ENCODE data around the gene CFAP221.

The CFAP221 gene

DNA sequence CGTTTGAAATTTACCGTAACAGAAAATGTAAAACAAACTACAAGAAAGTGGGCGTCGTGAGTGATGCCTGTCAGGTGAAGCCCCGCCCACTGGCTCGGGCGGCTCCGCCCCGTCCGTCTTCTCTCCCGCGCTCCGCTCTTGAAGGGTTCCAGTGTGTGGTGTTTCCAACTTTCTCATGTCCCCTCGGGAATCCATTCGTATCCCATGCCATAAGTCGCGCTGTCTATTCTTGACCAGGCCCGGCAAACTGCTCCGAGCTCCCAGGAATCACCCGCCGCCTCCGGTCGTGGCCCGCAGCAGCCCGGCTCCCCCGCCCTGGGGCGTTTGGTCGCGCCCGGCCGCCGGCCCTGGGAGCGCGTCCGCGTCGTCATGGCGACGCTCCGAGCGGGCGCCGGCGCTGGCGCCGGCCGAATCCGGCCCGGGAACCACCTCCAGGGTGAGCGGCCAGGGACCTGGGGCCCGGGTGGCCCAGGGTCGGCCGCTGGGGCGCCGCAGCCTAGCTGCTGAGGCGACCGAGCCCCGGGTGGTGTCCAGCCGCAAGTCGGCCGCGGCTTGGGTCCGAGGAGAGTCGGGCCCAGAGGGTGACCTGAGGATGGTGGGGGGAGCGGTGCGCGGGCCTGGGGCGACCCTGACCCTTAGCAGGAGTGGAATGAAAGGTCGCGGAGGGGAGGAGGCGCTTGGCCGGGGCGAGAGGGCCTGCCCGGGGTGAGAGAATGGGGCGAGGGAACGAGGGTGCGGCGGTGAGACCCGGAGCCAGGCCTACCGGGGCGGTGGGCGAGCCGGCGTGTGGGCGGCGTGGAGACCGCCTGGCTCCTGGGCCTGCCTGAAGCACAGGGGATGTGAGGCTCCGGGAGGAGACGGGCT lies at the start of gene CFAP221:
Gene CFAP221 (plus strand): TSS at position 375 of the 864 bp plus-strand sequence. CDS start 1,683 bp downstream, outside the sequence.
- peak; percentile 41 for DNase-seq

DNA sequence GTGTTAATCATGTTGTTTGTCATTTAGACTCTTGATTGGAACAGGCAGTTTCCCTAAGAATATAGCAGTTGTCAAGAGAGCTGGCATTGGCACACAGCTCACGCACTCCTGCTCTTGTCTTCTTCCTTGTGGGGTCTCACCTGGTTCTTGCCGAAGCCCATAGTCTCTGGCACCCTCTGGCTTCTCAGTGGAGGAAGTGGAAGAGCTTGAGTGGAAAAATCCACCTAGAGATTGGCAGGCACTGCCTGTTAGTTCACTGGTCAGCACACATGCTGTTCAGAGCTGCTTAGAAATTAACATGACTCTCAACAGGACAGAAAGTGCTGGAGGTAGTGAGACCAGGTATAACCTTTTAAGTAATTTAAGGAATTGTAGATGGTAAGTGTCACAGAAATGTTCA lies 48.3 kb upstream of the CFAP221 start:
- no peak for DNase-seq

DNA sequence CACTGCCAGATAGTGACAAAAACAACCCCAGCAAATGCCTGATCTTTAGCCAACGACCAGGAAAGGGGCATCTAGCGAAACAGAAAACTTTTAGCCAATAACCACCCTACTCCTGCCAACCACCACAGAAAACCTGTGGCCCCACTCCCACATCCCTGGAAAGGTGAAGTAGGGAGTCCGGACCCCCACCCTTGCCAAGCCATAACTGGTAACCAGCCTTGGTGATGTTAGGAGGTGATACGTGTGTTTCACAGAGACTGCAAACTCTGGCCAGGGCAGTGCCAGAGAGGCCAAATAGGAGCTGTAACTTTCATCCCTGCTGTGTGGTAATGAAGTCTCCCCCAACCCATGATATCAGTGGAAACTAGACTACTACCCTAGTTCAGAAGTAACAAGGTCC lies 47.6 kb upstream of the CFAP221 start:
- DNase-seq, result no peak

DNA sequence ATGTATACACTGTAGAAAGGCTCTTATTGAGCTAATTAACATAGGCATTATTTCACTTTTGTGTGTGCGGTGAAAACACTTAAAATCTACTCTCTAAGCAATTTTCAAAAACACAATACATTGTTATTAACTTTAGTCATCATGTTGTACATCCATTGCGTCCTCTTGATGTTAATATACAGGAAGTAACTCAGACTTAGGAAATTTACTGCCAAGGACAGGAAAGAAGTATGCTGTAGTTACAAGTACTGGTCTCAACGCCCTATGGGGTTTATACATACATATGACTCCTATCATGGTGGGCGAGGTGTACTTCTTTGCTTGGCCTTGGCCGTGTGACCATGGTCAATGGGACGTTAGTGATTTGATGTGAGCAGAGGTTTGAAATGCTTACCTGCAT lies 35.5 kb upstream of the CFAP221 start:
- DNase-seq, result no peak

DNA sequence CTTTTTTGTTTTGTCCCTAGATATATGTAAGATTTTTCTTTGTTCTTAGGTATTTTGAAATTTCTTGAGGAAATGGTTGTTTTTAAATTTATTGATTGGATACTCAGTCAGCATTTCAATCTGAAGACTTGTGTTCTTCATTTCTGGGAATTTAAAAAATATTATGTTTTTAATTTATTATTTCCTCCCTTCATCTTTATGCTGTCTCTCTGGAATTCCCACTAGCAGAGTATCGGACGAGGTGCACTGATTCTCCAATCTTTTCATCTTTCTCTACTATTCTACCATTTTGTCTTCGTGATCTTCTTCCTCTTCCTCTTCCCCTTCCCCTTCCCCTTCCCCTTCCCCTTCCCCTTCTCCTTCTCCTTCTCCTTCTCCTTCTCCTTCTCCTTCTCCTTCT lies 32.3 kb upstream of the CFAP221 start:
- no peak for DNase-seq

DNA sequence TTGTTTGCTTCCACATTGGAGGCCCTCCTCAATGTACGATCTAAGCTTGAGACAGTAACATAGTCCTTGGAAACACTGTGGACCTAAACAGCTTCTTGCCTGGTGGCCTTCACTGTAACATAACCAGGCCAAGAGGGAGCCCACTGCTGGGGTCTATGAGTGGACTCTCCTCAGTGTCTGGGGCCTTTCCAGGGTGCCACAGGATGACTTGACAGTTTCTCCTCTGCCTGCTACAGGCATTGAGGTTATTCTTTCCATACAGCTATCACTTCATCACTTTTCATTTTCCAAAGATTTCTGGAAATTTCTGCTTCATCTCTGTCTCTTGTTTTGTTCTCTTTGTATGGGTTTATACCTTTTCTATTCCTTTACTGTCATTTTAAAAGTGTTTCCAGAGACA lies 31.3 kb upstream of the CFAP221 start:
- DNase-seq, result no peak

DNA sequence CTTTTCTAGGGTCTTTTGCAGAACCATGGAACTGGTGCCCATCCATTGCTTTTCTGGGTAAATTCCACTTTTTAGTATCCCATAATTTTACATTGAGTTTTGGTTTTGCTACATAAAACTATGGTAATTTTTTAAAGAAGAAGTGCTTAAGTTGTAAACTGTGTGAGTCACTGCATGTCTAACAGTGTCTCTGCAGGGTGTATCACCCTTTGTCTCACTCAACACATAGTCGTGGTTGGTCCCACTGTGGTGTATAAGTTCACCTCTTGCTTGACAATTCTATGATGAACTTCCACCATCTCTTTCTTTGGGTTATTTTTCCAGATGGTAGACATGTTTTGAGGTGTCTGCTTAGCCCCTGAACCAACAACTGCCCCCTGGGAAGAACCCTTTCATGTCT lies 30.4 kb upstream of the CFAP221 start:
- DNase-seq, result no peak

DNA sequence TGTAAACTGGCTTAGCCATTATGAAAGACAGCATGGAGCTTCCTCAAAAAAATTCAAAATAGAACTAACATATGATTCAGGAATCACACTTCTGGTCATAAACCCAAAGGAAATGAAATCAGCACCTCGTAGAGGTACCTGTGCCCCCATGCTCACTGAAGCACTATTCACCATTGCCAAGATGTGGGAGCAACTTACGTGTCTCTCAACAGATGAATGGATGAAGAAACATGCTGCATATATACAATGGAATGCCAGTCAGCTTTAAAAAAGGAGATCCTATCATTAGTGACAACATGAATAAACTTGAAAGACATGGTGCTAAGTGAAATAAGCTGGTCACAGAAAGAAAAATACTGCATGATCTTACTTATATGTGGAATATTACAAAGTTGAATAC lies 28.1 kb upstream of the CFAP221 start:
- no peak for DNase-seq

DNA sequence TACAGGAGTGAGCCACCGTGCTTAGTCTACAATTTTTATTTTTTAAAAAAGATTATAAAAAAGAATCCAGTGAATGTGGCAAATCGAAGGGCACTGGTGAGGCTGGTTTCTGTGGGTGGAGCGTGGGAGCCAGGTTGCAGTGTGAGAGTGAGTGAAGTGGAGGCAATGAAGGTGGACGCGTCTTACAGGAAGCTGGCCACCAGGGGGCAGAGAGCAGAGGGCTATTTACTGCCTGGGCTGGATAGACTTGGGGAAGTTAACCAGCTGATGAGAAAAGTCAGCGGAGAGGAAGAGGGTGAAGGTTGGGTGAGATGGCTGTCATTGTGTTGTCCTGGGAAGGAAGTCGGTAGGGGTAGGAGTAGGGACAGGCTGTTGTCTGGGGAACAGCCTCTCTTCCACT lies 26.8 kb upstream of the CFAP221 start:
- DNase-seq, result peak; percentile 50

DNA sequence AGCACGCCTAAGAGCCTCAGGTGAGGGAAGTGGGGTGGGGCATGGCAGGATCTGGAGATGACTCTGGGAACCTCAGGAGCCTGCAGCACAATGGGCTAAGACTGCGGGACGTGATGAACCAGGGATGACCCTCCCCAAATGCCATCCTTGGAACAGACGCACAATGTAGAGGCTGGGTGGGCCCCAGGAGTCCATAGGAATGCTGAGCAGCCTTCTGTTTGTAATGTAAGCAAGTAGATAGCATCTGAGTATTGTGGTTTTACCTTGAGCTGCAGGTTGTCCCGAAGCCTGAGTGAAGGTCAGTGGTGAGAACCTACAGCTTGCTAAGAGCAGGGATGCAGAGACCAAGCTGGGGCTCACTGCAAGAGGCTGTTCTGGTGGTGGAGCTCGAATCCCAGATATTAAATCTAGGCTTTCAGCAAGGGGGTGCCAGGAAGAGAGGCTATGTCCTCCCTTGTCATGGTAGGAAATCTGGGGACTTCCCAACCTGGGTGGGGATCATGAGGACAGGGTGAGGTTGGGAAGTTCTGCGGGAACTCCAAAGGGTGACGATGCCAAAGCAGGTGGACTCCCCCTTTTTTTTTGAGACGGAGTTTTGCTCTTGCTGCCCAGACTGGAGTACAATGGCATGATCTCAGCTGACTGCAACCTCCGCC lies 25.7 kb upstream of the CFAP221 start:
- DNase-seq, result no peak

DNA sequence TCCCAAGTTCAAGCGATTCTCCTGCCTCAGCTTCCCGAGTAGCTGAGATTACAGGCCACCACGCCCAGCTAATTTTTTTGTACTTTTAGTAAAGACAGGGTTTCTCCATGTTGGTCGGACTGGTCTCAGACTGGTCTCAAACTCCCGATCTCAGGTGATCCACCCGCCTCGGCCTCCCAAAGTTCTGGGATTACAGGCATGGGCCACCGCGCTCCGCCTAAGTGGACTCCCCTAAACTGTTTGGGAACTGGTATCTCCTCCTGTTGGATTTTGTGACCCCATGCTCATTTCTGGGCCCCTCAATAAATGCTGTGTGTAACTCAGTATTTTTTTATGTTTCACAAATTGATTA lies 25.2 kb upstream of the CFAP221 start:
- DNase-seq, result no peak

DNA sequence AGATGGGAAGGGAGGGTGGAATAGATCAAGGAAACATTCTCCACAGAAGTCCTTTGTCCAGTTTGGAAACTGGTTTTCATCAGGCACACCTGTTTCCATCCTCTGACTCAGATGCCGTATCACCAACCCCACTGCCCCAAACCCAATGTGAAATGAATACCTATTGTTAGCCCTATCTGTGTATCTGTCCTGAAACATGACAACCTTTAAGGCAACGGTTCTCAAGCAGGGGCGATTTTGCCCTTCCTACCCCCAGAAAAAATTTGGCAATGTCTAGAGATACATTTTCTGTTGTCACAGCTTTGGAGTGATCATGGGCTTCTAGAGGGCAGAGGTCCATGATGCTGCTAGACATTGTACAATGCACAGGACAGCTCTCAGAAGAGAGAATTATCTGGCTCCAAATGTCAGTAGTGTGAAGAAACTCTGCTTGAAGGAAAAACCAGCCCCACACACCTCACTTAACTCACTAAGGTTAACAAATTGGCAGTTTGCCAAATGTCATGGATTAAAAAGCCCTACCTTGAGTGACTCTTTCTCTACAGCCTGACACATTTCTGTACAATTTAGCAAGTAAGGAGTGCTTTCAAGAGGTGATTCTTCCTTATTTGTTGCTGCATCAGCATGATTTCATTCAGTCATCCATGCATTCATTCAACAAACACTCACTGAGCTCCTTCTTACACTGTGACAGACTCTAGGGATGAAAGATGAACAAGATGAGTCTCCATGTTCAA lies 23.4 kb upstream of the CFAP221 start:
- DNase-seq, result no peak

DNA sequence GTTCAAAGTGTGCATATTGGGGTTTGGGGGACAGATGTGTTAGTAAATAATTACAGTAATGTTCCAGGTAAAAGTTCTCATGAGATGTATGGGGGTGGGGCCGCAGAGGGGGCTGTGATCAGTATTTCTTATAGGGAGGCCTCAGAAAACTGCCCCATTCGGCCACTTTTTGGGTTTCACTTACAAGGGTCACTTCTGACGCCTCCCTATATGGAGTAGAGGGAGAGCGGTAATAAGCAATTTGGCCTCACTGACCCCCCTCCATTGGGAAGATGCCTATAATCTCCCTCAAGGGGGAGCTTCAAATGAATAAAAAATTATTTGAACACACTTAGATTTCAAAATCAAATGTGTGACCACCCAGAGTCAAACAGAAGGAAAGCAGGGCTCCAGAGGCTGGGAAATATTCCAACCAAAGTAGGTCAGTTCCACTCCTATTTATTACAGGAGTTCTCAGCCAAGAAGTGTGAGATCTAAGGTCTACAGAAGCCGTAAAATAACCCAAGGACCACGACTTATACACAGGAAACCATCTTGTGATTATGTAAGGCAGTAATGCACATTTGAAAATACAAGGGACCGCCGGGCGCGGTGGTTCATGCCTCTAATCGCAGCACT lies 22.7 kb upstream of the CFAP221 start:
- DNase-seq, result no peak

DNA sequence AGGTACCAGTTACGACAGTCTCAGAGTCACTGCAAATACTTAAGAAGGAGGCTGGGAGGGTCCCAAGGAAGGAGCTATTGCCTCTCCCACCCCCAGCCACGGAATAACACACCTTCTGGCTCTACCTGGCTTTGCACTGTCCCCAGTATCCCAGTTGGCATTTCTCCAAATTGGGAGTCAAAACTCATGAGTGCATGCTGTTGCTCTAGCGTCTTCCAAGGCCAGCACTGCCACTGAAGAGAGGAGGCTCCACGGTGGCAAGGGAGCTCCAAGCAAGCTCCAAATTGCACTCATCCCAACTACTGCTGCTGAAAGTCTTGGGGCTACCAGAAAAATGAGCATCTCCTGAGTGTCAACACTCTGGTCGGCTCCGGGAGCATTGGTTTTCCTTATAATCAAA lies 21.6 kb upstream of the CFAP221 start:
- DNase-seq, result no peak

DNA sequence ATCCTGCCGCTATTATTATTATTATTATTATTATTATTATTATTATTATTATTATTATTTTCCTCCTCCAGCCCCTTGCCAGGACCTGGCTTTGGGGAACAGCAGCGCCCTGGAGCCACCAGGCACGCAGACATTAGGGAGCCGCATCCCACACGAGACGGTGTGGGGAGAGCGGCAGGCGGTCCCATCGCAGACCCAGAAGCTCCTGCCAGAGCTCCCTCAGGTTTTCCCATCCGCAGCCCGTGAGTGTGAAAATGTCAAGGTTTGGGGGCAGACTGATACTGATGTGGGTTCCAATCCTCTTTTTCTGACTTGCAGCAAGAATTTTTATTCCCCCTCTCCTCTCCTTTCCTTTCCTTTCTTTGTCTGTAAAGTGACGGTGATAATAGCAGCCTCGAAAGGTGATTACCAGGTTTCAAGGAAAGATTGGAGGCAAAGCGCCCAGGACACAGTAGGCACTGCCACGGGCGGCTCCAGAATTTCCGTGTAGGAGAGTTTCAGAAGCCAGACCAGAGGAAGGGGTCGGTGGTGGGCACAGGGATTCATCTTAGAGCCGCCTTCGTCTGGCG lies 20.8 kb upstream of the CFAP221 start:
- no peak for DNase-seq

DNA sequence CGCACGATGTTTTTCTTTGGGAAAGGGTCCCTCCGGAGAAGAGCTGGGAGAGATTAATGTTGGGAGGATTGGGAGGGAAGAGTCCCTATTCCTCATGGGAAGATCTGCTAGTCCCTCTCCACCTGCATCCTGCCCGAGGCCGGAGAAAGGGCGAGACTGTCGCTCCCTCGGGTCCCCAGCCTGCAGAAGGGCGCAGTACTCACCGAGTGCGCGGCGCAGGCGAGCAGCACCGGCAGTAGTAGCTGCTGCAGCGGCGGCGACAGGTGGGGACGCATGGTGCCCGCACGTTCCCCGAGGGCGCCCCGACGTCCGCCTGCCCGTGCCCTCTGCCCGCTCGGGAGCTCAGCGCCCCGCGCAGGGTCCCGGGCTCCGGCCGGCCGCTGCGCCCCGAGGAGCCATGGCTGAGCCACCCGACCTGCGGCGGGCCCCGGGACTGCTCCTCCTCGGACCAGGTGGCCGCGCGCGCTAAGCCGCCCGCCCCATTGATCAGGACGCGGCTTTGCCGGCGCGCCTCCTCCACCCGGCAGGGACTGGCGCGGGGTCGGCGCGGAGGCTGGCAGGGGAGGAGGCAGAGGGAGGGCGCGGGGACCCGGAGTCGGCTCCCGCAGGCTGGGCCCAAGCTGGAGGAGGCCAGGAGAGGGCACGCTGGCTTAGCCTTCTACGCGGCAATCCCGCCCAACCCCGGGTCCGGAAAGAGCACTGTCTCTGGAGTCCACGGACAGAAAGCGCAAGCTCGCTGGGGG lies 20.1 kb upstream of the CFAP221 start, which contains the start of gene SCTR:
Gene SCTR (minus strand): TSS at position 532 of the 743 bp plus-strand sequence. CDS start 257 bp downstream, at position 275.
- DNase-seq, result no peak

DNA sequence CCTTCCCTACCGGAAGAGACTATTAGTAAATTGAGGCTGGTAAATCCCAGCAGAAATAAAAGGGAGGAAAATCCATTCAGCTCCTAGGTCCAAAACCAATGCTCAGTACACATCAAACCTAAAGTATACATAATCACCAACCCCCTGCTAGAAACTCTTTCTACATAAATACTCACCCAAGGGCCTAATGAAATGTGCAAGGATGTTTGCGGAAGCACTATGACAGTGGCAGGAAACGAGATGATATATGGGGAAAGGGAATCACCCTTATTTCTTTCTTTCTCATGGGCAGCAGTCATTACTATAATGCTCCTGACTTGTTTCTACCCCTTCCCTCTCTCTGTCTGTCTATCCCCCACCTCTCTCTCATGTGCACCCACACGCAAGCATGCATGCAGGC lies 18.6 kb upstream of the CFAP221 start:
- DNase-seq, result no peak

DNA sequence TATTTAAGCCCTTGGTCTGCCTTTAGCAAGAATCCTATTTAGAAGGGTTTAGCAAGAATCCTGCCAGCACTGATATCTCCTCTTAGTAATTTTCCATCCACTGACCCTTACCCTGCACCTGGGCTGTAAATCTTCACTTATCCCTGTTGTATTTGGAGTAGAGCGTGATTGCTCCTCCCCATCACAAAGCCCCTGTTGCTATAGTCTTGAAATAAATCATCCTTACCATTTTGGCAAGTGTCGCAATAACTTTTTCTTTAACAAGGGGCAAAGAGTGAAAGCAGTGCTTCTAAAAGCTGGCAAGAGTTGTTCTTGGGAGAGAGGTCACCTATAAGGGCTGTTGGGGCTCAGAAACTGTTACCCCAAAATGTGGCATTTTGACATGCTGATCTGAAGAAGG lies 16.2 kb upstream of the CFAP221 start:
- no peak for DNase-seq

DNA sequence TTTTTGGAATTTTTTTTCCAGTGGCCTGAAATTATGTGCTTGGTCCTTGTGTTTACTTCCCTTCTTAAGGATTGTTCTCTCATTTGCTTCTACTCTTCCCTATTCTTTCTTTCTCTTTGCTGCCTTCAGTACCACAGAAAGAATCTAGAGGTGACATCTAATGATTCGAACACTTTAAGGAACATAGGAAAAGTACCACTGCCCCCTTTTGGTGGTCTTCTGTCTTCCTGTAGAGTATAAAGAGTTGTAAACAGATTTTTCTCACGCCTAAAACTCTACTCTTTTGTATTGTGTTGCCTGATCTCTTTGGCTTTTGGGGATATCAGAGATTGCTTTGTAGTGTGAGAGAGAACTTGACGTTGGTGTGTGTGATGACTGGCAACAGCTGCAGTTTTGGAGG lies 13.0 kb upstream of the CFAP221 start:
- DNase-seq, result no peak

DNA sequence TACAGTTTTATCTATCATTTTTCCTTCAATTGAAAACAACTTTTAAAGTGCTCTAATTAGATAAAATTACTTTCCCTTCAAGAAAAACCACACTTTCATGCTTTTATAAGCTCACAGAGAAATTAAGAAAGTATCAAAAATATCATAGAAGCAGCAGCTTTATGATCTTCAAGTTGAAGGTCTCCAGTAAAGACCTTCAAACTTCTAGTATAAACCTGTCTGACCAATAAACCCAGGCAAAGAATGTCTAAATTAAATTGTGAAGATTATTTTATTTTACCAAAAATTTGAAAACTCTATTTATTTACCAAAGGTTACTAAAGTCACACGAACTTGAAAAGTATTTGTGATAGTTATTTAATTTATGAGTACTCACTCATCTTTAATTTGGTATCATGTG lies 10.7 kb upstream of the CFAP221 start:
- no peak for DNase-seq

DNA sequence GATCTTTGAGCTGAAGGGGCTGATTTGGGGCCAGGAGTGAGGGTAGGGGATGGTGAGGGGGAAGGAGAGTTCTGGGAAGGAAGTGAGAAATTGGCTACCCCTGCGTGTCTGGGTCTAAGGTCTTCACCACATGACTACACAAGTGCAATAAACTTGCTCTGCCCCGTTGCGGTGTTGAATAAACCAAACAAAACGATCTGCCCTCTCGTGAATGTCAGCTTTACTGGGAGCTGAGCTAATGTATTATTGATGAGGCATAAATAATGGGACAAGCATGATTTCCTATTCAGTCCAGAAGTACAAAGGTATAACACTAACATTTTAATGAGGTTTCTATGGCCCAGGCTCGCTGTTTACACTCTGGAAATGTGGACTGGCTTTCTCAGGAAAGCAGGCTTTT lies 8.0 kb upstream of the CFAP221 start:
- no peak for DNase-seq

DNA sequence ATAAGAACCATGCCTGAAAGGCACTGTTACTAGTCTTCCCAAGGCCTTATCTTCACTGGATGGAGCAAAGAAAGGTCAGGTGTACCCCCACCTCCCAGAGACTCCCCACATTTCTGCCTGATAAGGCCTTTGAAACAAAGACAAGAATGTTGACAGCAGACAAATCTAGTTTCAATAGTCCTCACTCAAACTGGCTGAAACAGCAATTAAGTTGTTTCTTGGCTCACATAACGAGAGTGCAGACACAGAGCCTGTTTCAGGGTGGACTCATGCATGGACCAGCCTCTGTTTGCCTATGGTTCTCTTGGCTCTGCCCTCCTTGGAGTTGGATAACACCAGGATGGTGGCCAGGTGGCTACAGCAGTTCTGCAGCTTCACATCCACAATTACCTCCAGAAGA lies 7.5 kb upstream of the CFAP221 start:
- no peak for DNase-seq

Measured in activated CD4-positive, alpha-beta T cell treated with anti-CD3 and anti-CD28 coated beads, Interleukin-2, amount 50 U/mL, for 16 hours (primary cell).